Smooth muscle cell (in vitro differentiated cells): ENCODE data around the gene SLC33A1. TPM values are rescaled to one million over a fixed set of nuclear protein-coding genes. Genes with fewer than 3 reads are reported as not detected.
A peak's percentile ranks its signal among the peaks of the same experiment; 100 is the strongest.
"Not testable (repeated sequence)": the region's sequence is repeated elsewhere in the genome, so short reads cannot be mapped to it uniquely, and the experiment has no call there.

Experiments used
- DNase-seq: peaks from one replicate; lab custom pipeline; 2025; ENCODE audit not compliant: unreplicated experiment; lab: John Stamatoyannopoulos, UW
- H2AFZ ChIP-seq: fragments of 200-600 bp; sonication (generic); 2 replicates; pipeline ENCODE4 v1.6.0; 2016; ENCODE audit warnings: antibody characterized with exemption, low read depth, mild to moderate bottlenecking
- H3F3A ChIP-seq: fragments of 200-600 bp; sonication (generic); 2 replicates; pipeline ENCODE4 v1.6.0; 2017; ENCODE audit warnings: antibody characterized with exemption, low read depth
- H3K27ac ChIP-seq: fragments of 200-600 bp; sonication (generic); 2 replicates; pipeline ENCODE4 v1.5.1; 2016; ENCODE audit warnings: low read depth, mild to moderate bottlenecking
- H3K27me3 ChIP-seq: fragments of 200-600 bp; sonication (generic); 2 replicates; pipeline ENCODE4 v1.6.1; 2016; ENCODE audit warnings: low read depth, mild to moderate bottlenecking
- H3K36me3 ChIP-seq: fragments of 200-600 bp; sonication (generic); 2 replicates; pipeline ENCODE4 v1.5.1; 2016; ENCODE audit warnings: low read depth
- H3K4me1 ChIP-seq: fragments of 200-600 bp; sonication (generic); 2 replicates; pipeline ENCODE4 v1.5.1; 2016; ENCODE audit warnings: low read depth
- H3K4me2 ChIP-seq: fragments of 200-600 bp; sonication (generic); 2 replicates; pipeline ENCODE4 v1.6.0; 2016; ENCODE audit warnings: mild to moderate bottlenecking
- H3K4me3 ChIP-seq: fragments of 200-600 bp; sonication (generic); 2 replicates; pipeline ENCODE4 v1.5.1; 2016; ENCODE audit warnings: mild to moderate bottlenecking
- H3K79me2 ChIP-seq: fragments of 200-600 bp; sonication (generic); 2 replicates; pipeline ENCODE4 v1.6.0; 2016; ENCODE audit warnings: low read depth, mild to moderate bottlenecking
- H3K9ac ChIP-seq: fragments of 200-600 bp; sonication (generic); 2 replicates; pipeline ENCODE4 v1.6.0; 2016; ENCODE audit warnings: low read depth
- H3K9me3 ChIP-seq: fragments of 200-600 bp; sonication (generic); replicated peaks from 2 replicates; pipeline ENCODE4 v1.5.1; 2016; ENCODE audit warnings: low read depth
- H4K20me1 ChIP-seq: fragments of 200-600 bp; sonication (generic); 2 replicates; pipeline ENCODE4 v1.6.0; 2016; ENCODE audit warnings: low read depth
- CTCF ChIP-seq: fragments of 200-600 bp; sonication (generic); IDR thresholded peaks from 2 replicates; pipeline ENCODE4 v1.5.1; 2017; ENCODE audit warnings: borderline replicate concordance, mild to moderate bottlenecking, antibody characterized with exemption; ENCODE audit not compliant: insufficient read depth, poor library complexity, severe bottlenecking
- WGBS: methylation state at CpG from one replicate; pipeline ENCODE4 v1.1.7; 2016; ENCODE audit warnings: low lambda C conversion rate; 5-methylcytosine and 5-hydroxymethylcytosine counted together
- polyA plus RNA-seq: library from polyadenylated mRNA; unstranded; fragments of >200 nt; fragmentation: Nextera tagmentation; extraction: Ambion mirVana; gene quantifications from 2 replicates; pipeline ENCODE4 v1.2.1, GENCODE V29; 2016
- total RNA-seq: library from RNA; depleted of rRNA; stranded (reverse); fragments of >200 nt; gene quantifications from 2 replicates; pipeline ENCODE4 v1.2.3, GENCODE V29; 2014

SLC33A1 gene
- total and polyA plus RNA-seq, 2 experiments from 2014 or later, result 16.4 to 34.9 TPM

- no peak for TF ChIP-seq CTCF
Observed at GRCh38 chr3:155859859-155860258, 5.6 kb upstream of the SLC33A1 start.

GRCh38 chr3:155853214-155854140 lies 750 bp downstream of the SLC33A1 start:
- no peak for TF ChIP-seq CTCF
- H3K9ac ChIP-seq, result peak overlapping the region; percentile 66
- H3F3A ChIP-seq, result no peaks in the 10 kb centered on the region
- peaks cover 51% of the 10 kb centered on the region for H3K79me2 ChIP-seq
- peak overlapping the region; percentile 74 for H3K4me3 ChIP-seq
- H3K4me2 ChIP-seq, result peak overlapping the region; percentile 96
- H3K9me3 ChIP-seq, result no peaks in the 10 kb centered on the region
- H3K27ac ChIP-seq, result peak overlapping the region; percentile 56
- peaks cover 24% of the 10 kb centered on the region for H3K4me1 ChIP-seq
- H4K20me1 ChIP-seq, result peaks cover 48% of the 10 kb centered on the region
- H3K27me3 ChIP-seq, result no peaks in the 10 kb centered on the region
- H3K36me3 ChIP-seq, result peaks cover 4% of the 10 kb centered on the region
- peak overlapping the region; percentile 57 for H2AFZ ChIP-seq
- WGBS, result 2% methylated on average over 45 of the region's 45 CpGs
- DNase-seq, result no peak

More at GRCh38 chr3:155859859-155860258, 5.6 kb upstream of the SLC33A1 start:
- H3K9me3 ChIP-seq, result no peaks in the 10 kb centered on the region
- 55% methylated on average over 2 of the region's 2 CpGs for WGBS
- no peaks in the 10 kb centered on the region for H3K79me2 ChIP-seq
- H3K4me1 ChIP-seq, result peaks cover 2% of the 10 kb centered on the region
- H3K4me2 ChIP-seq, result no peak overlapping the region
- H4K20me1 ChIP-seq, result no peaks in the 10 kb centered on the region
- no peaks in the 10 kb centered on the region for H3F3A ChIP-seq
- no peak overlapping the region for H3K4me3 ChIP-seq
- DNase-seq, result no peak
- H3K9ac ChIP-seq, result no peak overlapping the region
- H3K27me3 ChIP-seq, result no peaks in the 10 kb centered on the region
- no peak overlapping the region for H3K27ac ChIP-seq
- H2AFZ ChIP-seq, result no peak overlapping the region
- H3K36me3 ChIP-seq, result no peaks in the 10 kb centered on the region

GRCh38 chr3:155852341-155852740 lies 1.9 kb downstream of the SLC33A1 start:
- Histone ChIP-seq H2AFZ (no peak overlapping the region), H3K4me2 (peak overlapping the region; percentile 96), H3K9ac (peak overlapping the region; percentile 66), H3K36me3 (peaks cover 4% of the 10 kb centered on the region), H3K4me1 (peaks cover 24% of the 10 kb centered on the region), H3K9me3 (no peaks in the 10 kb centered on the region), H3K79me2 (peaks cover 59% of the 10 kb centered on the region), H3K4me3 (peak overlapping the region; percentile 74), H4K20me1 (peaks cover 57% of the 10 kb centered on the region), H3F3A (no peaks in the 10 kb centered on the region), H3K27me3 (no peaks in the 10 kb centered on the region), H3K27ac (no peak overlapping the region)
- WGBS, result 49% methylated on average over 2 of the region's 2 CpGs
- TF ChIP-seq CTCF, result no peak
- no peak for DNase-seq

DNA sequence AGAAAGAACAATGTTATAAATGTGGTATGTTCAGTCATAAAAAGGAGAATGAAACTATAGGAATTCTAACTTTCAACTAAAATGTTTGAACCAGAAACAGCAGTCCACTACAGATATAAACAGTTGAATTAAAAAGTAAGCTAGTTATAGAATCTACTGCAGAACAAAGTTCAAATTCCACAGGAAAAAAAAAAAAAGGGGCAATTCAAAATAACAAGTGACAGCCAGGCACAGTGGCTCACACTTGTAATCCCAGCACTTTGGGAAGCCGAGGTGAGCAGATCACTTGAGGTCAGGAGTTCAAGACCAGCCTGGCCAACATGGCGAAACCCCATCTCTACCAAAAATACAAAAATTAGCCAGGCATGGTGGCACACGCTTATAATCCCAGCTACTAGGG lies 4.8 kb downstream of the SLC33A1 start:
- H3K4me1 ChIP-seq, result peaks cover 20% of the 10 kb centered on the region
- not testable (repeated sequence) for H3K9ac ChIP-seq, H3K36me3 ChIP-seq, H3K27me3 ChIP-seq, H3K4me3 ChIP-seq, DNase-seq, H3K27ac ChIP-seq, H3K4me2 ChIP-seq, H3F3A ChIP-seq, H3K9me3 ChIP-seq, H2AFZ ChIP-seq
- WGBS, result 94% methylated on average over 3 of the region's 3 CpGs
- peaks cover 88% of the 10 kb centered on the region for H3K79me2 ChIP-seq
- H4K20me1 ChIP-seq, result peaks cover 85% of the 10 kb centered on the region
